GM12891 (cell line): Measurements from ENCODE around the gene NPM3.

Experiments used
- PAX5 ChIP-seq: IDR thresholded peaks from 2 replicates; pipeline ENCODE4 v1.6.1; 2011; ENCODE audit warnings: low read length, moderate library complexity, mild to moderate bottlenecking; ENCODE audit not compliant: insufficient read depth, severe bottlenecking
- POLR2A ChIP-seq: IDR thresholded peaks from 2 replicates; pipeline ENCODE4 v1.6.1; 2011; ENCODE audit warnings: low read depth, low read length, control low read depth
- POLR2AphosphoS5 ChIP-seq: IDR thresholded peaks from 2 replicates; pipeline ENCODE4 v1.6.1; 2011; ENCODE audit warnings: low read depth, low read length, control low read depth
- POU2F2 ChIP-seq: IDR thresholded peaks from 2 replicates; pipeline ENCODE4 v1.6.1; 2011; ENCODE audit warnings: low read depth, mild to moderate bottlenecking, control low read depth, low read length, moderate library complexity
- SPI1 ChIP-seq: IDR thresholded peaks from 2 replicates; pipeline ENCODE4 v1.6.1; 2011; ENCODE audit warnings: low read depth, low read length, control low read depth
- TAF1 ChIP-seq: IDR thresholded peaks from 2 replicates; pipeline ENCODE4 v1.6.1; 2011; ENCODE audit warnings: low read depth, low read length, control low read depth

- TF ChIP-seq POLR2A (no peak), POLR2AphosphoS5 (no peak), TAF1 (no peak), PAX5 (no peak), POU2F2 (no peak), SPI1 (no peak)
Measured at GRCh38 chr10:101767600-101767945, 15.7 kb downstream of the NPM3 start.
